ENCODE measurements around the gene SERPINH1.
A peak's percentile ranks its signal among the peaks of the same experiment; 100 is the strongest.

The SERPINH1 gene

DNA sequence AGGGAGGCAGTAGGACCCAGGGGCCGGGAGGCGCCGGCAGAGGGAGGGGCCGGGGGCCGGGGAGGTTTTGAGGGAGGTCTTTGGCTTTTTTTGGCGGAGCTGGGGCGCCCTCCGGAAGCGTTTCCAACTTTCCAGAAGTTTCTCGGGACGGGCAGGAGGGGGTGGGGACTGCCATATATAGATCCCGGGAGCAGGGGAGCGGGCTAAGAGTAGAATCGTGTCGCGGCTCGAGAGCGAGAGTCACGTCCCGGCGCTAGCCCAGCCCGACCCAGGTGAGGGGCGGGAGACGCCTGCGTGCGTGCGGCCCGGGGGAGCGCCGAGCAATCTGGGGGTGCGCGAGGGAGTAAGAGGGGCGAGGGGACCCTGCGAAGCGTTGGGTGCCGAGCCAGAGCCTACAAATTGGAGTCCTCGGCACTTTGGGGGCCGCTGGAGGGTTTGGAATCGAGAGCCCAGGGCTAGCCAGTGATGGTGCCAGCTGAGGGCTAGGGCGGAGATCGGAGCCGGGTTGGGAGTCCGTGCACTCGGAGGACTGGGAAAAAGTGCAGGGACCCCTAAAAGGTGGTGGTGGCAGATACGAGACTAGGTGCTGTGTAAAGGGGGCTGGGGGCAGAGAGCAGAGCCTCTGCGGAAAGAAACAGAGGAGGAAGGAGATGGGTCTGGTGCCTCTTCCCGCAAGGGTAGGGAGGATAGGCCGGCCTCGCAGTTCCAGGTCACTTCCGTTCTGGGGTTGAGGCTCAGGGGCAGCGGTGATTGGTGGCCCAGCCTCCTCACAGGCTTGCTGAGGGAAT lies at the start of gene SERPINH1:
SERPINH1 (plus strand) TSS at position 206 of the 788 bp plus-strand sequence. CDS start 4,097 bp downstream, outside the sequence.
- peak; percentile 78 to 82 for DNase-seq

DNA sequence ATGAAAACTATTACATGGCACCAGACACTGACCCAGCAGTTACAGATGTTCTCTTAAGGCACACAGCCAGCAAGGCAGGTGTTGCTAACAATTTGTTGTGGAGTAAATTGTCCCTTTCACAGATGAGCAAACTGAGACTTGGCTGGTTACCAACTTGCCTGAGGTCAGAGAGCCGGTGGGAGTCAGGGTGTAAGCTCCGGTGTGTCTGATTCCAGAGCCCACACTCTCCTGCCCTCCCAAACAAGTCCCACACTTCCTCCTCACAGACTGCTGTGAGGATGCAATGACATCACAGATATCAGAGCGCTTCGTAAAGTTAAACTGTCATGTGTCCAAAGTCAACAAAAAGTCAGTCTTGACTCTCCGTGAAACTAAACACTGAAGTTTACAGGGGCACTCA lies 48.8 kb upstream of the SERPINH1 start:
- DNase-seq, result no peak

DNA sequence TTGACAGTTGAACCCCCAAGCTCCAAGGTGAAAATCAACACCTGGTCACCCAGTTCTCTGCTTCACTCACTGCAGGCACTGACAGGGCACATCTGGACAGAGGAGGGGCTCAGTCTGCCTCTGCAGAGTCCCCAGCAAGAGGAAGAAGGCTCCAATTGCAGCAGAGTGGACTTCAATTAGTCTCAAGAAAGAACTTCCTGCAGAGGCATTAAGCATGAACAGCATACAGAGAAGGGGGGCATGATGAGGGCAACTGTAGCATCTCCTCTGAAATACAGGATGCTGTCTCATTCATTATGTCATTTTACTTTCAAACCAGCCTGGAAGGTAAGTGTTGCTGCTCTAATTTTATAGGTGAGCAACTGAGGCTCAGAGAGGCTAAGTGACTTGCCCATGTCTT lies 47.5 kb upstream of the SERPINH1 start:
- no peak for DNase-seq

DNA sequence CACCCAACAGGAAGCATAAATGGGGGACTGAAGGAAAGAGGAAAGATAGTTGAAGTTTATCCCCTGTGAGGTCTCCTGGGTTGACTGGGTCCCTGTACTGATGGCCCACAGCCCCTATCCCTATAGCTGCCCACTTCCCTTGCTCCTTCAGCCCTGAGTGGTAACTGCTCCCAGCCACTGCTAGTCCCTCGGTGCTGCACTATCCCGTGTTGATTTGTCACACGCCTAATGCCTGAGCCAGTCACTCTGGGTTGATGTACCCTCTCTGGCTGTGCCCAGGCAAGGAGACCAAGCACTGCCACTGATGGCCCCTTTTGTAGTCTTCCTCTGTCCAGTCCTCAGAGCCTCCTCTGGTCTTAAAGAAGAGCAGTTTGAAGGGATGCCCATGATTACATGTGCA lies 45.9 kb upstream of the SERPINH1 start:
- no peak for DNase-seq

DNA sequence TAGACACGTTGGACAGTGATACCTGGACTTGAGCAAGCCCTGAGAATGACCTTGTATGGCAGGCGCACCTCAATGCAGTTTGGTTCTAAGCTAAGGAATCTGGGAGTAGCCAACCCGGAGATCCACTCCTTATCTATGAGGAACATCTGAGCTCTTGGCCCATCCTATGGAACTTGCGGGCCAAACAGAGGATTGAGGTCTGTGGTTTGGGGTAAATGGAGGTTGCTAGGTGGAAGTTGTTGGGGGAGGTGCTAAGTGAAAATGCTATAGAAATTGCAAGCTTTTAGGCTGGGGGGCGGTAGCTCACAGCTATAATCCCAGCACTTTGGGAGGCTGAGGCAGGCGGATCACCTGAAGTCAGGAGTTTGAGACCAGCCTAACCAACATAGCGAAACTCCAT lies 45.2 kb upstream of the SERPINH1 start:
- DNase-seq, result no peak

DNA sequence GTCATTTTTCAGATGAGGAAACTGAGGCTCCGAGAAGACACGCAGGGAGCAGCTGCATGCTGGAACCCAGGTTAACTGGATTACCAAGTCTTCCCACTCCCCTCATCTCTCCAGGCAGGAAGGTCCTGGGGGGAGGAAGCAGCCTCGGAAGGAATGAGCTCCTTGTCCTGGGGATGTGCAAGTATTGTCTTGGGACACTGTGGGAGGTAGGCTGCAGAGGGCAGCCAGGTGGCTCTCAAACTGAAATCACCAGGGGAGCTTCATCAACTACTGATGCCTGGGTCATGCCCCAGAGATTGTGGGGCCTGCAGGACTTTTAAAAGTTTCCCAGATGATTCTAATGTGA lies 43.9 kb upstream of the SERPINH1 start:
- no peak for DNase-seq

DNA sequence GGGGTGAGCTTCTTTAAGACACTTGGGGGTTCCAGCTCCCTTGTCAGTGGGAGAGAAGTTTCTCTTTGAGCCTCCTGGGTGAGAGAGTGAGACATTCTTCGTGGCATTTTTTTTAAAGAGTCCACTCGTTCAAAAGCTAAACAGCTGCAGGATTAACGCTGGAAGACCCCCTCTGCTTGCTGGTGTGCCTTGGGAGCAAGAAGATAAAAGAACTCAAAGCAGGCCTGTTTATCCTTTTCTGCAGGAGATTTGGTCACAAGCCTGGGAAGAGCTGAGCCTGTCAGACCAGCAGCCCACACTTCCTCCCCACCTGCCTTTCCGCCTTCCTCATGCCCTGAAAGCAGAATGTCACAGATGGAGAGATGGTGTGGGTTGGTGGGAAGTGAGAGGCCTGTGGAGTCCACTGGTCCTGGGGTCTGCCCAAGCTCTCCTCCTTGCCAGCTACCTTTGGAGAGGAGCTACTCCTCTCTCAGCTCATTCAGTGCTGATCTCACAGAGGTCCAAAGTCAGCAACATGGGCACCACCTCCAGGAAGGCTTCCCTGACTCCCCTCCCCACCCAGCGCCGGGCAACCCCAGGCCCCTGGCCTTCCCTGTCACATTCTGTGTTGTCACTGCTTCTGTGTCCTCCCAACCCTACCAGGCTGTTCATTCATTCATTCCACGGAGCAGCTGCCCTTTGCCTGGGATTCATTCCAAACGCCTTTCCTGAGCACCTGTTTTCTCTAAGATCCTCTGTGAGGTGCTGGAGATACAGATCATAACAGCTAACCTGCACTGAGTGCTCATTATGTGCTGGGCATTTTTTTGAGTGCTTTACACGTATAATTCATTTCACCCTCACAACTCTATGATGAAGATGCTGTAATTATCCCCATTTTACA lies 43.0 kb upstream of the SERPINH1 start:
- no peak for DNase-seq

DNA sequence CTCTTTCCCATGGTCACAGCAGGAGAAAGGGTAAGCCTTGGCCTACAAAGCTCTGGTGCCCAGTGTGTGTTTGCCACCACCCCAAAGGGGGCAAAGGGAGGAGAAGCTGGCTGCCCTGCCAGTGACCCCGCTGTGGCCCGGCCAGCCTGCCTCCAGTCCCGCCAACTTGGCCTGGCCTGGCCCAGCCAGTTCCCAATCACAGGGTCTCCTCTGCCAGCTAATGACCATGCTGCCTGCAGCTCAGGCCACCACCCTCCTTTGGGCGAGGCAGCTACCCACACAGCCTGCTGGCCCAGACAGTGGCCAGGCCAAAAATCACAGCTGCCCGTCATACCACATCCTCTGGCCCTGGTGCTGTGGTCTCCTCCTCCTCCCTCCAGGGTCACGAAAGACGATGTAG lies 41.4 kb upstream of the SERPINH1 start:
- no peak for DNase-seq

DNA sequence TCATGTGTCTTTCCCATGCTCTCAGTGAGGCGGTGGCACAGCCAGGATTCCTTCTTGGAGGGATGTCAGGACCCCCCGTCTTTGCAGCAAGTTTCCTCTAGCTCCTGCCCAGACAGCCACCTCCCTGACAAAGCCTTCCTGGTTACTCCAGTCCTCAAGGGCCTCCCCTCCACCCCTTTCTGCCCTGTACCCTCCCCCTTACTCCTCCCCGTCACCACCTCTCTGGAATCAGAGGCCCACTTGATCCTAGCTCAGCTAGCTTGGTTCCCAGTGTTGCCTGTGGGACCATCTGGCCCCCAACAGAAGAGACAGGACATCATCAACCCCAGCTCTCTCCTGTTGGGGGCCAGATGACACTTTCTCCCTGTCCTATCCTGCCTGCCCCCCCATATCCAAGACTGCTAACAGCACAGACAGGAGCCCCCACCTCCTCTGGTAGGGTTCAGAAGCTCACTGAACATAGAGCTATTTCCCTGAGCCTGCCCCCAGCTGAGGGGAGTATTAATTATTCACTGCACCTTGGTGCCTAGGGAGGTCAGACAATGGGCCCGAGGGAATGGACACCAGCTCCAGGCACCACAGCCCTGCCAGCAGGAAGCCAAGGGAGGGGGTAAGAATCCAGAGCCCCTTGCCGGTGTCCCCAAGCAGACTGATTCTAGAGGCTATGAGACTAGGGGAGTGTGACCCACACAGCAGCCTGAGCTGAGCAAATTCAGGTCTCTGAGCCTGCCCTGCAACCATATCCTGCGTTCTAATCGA lies 39.6 kb upstream of the SERPINH1 start:
- no peak for DNase-seq

DNA sequence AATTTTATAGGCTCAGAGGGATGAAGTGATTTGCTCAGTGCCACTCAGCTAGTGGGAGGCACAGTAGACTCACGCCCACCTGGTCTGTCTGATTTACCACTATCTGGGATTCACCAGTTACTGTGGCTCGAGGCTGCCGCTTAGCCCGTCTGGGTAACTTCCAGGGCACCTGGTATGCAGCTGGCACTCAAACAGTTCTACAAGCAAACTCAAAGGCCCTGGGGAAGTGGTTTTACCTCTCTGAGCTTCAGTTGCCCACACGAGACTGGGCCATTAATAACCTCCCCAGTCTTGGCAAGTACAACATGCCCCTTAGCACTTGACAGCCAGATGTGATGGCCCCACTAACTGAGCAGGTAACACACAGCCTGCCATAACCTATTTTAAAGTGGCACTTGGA lies 38.9 kb upstream of the SERPINH1 start:
- DNase-seq, result no peak

DNA sequence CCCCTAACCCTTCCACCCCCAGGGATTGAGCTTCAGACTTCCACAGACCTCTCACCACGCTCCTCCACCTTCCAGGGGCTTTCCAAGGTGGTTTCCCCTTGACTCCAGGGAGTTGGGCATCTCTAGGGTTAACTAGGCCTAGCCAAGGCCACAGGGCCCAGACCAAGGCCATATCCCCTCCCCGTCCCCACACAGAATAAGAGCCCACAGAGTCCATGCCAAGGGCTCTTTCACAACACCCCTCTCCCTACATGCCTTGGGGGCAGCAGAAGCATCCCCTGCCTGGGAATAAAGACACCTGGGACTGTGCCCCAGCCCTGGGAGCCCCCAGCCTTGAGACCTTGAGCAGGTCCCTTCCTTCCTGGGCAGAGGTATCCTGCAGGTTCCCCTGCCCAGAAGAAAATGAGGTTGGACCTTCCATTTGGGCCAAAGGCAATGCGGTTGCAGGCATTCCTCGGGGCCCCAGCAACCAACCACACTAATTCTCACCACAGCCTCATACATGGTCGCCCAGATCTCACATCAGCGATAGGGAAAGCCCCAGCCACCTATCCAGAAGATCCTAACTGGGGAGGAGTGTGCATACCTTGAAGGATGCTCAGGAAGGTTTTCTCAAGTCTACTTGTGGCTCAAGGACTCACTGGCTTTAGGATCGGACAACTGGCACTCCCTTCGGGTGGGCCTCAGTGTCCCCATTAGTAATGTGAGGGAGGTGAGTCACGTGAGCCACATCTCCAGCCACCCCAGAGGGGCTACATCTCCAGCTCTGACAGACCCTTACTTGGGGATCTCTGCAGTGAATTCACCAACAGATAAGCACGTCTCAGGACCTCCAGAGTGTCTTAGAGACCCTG lies 38.0 kb upstream of the SERPINH1 start:
- DNase-seq, result no peak

DNA sequence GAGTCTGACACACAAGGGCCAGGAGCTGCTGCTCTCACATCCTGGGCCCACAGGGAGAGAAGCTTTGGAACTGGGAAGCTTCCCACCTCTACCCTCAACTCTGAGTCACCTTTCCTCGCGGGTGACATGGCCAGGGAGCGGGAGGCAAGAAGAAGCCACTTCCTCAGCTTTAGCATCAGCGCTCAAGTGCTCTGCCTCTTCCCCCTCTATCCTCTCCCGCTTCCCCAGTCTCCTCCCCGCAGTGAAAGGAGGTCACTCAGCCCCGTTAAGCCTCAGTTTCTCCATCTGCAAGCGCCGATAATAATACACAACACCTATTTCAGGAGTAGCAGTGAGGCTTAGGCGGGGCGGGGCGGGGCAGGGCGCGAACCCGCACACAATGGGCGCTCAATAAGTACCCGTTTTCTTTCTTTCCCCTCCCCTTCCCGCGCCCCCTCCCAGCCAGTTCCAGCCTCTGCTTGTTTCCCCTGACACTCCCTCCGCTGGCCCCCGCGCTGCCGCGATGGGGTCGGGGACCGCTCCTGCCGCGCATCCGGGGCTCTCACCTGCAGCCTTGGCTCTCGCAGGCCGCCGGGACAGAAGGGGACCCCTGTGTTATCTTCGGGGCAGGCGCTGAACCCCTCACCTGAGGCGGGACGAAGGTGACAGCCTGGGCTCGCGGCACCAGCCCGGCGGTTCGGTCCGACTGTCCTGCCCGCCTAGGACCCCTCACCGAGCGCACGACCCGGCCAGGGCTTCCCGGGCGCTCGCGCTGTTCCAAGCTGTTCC lies 37.2 kb upstream of the SERPINH1 start:
- peak; percentile 40 to 49 for DNase-seq

DNA sequence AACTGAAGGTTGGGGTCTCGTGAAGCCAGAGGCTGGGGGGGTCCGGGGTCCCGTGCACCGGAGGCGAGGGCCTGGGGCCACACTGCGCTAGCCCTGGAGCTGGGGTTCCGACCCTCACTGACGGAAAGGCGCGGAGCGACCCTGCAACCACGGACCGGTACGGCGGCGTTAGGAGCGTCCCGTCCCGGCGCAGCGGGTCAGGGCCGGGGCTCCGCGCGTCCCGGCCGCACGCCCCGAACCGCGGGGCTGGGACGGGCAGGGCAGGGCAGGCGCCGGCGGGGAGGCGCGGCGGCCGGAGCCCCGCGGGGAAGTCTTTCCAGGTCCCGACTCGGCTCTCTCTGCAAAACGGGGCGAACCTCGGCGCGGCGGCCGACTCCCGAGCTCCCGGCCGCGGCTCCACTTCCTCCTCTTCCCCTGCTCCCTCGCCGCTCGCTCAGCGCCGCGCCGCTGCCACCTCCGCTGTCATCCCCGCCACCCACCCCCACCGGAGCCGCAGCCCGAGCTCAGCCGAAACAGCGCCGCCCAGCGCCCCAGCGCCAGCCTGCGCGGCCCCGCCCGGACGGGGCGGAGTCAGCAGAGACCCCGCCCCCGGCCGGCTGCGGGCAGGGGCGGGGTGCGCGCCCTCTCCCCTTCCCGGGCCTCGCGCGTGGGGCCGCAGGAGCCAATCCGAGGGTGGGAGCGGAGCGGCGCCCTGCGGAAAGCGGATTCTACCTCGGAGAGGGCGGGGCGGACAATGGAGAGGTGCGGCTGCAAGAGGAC lies 36.4 kb upstream of the SERPINH1 start, which contains the start of gene GDPD5:
GDPD5 (minus strand) TSS at position 509 of the 759 bp plus-strand sequence. CDS start 48,206 bp downstream, outside the sequence.
- peak; percentile 84 to 88 for DNase-seq

DNA sequence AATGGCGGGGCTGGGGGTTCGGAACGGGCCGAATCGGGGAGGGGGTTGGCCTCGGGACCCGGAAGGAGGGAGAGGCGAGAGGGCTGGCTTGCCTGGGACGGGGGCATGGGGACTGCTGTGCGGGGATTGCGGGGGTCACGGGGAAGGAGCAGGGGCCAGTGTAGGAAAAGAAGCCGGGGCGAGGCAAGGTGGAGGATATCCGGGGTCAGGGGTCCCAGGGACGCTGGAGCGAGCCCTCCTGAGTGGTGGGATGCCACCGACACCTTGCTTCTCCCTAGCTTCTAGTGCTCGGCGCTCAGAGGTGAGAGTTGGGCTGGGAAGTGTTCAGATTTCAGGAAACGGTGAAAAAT lies 35.9 kb upstream of the SERPINH1 start:
- no peak for DNase-seq

DNA sequence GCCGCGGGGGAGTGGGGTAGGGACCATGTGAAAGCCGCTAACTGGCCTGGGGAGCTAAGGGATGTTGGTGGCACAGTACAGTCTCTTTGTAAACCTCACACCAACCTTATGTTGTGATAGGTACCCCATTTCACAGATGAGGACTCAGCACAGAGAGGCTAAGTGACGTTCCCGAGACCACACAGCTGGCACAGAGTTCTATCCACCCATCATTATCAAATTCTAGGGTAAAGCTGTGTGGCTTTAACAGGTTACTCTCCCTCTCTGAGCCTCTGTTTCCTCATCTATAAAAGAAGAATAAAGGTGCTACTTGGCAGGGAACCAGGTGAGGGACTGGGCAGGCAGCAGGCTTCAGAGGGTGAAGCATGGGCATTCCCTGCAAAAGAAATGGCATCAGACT lies 34.9 kb upstream of the SERPINH1 start:
- no peak for DNase-seq

DNA sequence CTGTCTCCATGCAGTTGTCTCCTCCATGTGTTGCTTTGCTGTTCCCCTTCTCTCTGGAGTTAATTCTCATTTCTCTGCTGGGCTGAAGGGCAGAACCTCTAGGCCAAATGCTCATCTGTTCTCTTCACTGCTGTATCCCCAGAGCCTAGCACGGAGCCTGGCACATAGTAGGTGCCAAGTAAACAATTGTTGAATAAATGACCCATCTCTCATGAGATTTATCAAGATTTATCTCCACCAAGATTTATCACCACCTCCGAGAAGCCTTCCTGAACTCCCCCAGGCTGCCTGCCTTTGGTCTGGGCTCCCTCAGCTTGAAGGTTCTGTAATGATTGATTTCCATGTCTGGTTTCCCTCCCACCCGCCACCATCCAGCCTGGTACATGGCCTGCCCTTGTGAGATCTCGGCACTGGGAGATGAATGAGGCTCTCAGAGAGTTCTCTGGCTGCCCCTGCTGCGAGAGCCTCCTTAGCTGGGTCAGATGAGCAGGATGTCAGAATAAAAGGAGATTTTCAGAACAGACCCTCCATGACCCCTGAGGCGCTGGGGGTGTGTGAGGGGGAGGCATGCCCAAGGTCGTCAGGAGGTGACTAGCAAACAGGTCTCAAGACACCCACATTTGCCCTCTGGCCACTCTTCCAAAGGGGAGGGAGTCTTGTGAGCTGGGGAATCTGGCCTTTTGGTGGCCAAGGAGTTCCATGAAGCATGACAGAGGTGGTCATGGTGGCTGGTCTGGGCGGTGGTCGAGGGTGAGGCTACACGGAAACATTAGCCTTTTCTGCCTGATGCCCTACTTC lies 33.9 kb upstream of the SERPINH1 start:
- no peak for DNase-seq

DNA sequence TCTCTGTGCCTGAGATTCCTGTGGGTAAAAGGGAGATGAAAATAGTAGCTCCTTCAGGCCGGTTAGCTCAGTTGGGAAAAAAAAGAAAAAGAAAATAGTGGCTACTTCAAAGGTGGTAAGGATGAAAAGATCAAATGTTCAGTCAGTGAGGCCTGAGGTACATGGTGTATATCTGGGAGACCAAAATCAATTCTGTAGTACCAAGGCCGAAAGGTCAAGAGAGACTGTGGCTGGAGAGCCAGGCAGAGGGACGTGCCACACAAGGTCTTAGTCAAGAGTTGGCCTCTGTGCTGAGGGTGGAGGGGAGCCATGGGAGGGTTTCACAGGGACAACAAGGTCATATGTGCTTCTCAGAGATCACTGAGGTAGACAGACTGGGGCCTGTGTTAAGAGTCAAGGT lies 31.5 kb upstream of the SERPINH1 start:
- DNase-seq, result no peak

DNA sequence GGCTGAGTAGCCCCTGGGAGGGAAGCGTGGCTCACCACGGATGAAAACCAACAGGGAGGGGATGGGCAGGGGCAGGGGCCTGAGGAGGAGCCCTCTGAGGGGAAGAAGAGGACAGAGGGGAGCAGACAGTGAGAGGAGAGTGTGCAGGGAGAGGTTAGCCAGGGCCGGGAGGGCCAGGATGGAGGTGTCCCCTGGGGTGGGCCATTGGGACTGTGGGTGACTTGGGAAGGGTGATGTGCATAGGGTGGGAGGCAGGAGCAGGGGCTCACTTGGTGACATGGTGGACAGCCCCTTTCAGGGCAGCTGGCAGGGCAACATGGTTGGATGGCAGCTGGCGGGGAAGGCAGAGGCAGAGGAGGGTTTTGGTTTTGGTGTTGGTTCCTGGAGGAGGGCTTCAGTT lies 30.7 kb upstream of the SERPINH1 start:
- DNase-seq, result no peak

DNA sequence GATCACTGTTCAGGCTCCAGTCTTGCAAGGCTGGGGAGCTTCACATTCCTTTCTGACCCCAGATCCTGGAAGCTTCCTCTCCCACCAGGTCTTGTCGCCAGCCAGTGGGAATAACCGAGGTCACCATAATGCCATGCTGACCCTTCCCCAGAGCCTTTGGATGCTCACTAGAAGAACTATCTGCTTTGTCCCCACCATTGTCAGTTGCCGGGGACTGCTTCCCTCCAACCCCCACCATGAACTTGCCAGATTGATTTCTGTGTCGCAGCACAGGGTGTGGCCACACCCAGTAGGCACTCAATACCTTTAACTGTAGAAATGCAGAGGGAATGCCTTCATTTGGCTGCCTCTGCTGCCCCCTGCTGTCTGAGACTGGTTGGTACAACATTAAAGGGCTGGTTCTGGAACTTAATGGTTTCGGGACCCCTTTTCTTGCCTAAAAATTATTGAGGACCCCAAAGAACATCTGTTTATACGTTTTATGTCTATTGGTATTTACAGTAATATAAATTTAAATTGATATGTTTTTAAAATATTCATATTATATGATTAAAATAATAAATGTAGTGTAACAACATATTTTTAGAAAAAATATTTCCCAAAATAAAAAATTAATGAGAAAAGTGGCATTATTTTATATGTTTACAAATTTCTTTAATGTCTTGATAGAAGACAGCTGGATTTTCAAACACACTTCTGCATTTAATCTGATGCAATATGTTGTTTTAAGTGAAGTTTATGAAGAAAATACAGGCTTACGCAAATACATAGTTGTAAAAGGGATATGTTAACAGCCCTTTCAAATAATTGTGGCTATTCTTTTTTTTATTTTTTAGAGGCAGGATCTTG lies 29.6 kb upstream of the SERPINH1 start:
- DNase-seq, result peak; percentile 82 to 88

All from stimulated activated CD4-positive, alpha-beta T cell treated with anti-CD3 and anti-CD28 coated beads, Interleukin-2, amount 100 ng/mL, for 24 hours (primary cell).